HuH-7.5 (cell line): ENCODE data around the gene PAX2.

Source experiments
- DNase-seq: peaks from one replicate; pipeline ENCODE4 v3.0.0; 2011; ENCODE audit warnings: low spot score

PAX2 gene

DNA sequence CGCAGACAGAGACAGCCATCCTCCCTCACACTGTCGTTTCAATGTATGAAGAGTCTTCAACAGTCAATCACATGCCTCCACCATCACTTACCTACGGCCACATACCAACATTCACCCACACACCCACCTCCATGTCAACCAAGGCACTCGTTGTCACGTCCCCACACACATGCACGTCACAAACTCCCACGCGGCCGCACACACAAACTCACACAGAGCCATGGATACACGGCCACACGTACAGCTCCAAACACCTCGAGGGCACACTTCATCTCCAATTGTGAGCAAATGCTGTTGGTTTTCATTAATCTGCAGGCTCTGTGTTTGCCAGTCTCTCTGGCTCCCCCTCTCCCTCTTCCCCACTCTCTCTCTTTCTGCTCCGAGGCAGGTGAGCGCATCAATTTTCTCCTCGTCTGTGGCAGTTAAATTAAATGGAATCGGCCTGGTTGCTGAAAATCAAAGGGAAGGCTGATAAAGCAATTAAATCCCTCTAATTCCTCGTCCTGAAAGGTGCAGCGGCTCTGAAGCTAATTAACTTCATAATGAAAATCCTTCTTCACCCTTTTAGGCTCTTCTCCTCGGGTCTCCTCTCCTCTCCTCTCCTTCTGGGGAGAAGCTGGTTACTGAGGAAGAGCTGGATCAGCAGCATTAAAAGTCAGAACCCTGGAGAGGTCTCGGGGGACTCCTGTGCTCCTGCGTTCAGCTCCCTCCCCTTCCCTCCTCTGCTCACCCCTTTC lies 113.5 kb downstream of the PAX2 start:
- no peak for DNase-seq

DNA sequence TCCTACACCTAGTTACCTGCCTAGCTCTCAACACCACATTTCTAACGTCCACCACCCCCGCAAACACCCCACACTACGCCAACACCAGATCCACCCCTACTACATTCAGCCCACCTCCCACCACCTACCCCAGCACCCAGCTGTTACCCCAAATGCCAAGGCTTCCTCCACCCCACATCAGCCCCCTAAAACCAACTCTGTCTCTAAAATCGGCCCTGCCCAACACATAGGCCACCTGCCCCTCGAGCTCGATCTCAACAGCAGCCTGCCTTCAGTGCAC lies 114.0 kb downstream of the PAX2 start:
- DNase-seq, result no peak

DNA sequence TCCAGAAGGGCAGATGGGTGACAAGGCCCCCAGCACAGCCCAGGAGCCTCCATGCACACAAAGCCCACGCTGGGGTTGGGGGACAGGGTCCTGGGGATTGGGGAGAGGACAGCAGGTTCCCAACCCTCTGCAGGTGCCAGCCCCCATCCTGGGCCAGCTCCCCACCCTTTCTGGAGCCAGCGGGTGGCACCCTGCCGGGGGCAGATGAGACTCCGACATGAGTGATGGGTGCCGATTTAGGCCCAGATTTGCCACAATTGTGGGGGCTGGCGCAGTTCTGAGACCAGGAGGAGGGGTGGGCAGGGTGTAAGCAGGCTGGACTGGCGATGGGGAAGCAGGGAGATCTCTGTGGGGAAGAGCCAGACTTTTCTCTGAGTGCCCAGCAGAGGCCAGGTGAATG lies 118.1 kb downstream of the PAX2 start:
- no peak for DNase-seq

DNA sequence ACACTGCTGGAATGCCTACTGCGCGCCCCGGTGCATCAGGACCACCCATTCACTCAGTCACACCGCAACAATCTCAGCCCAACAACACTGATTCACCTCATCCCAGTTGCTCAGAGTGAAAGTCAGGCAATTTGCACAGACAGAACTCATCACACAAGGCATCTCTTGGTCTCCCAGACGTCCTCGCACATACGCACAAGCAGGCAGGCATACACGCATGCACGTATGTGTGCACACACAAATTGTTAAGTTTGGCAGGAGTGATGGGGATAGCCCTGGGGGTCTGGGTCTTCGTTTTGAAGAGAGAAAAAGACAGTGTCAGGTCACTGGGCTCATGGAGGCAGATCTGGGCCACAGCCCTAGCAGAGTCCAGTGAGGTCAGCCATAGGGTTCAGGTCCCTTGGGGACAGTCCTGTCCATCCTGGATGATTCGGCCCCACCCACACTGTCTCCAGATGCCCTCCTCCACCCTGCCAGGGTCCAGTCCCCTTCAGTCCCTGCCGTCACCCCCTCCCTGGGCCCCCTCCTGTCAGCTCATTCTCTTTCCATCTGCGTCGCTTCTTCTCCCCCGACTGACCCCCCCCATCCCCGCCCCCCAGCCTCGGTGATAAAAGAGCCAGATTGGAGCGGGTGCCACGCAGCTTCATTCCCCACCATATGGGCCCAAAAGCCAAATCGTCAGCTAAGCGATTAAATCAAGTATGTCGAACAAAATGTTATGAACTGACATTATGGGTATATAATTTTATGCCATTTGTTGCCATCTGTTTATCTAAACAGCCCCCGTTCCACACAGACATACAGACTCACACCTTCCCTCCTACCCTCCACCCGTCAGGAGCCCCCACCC lies 118.9 kb downstream of the PAX2 start:
- DNase-seq, result no peak

DNA sequence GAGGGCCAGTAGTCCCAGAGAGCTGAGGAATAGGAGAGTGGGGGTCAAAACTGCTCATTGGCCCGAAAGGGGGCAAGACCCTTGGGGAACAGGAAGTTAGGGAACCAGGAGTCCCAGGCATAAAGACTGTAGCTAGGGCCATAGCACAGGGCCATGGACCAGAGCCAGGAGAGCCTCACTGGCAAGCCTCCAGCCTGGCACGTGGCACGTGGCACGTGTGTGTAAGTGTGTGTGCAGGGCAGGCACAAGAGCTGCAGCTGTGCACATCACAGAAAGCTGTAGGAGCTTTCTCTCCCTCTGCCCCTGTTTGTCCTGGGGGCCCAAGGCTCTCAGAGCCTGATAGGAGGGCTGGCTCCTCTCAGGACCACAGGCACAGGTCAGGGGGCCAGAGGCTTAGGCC lies 119.6 kb downstream of the PAX2 start:
- DNase-seq, result no peak

DNA sequence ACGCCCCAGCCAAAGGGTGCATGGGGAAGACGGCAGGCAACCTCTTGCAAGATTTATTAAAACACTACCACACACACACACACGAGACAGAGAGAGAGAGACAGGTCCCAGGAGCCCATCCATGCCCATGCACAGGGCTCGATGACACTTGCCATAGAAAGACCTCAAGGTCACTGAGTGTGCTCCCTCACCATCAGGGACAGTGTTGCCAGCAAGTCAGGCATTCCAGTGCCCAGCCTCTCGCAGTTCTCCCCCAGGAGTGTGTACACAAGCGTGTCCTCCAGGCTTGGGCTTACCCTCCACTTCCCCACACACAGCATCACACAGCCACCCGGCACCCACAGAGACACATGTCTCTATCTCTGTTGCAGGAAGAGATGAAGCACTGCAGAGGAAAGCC lies 120.6 kb downstream of the PAX2 start:
- no peak for DNase-seq

DNA sequence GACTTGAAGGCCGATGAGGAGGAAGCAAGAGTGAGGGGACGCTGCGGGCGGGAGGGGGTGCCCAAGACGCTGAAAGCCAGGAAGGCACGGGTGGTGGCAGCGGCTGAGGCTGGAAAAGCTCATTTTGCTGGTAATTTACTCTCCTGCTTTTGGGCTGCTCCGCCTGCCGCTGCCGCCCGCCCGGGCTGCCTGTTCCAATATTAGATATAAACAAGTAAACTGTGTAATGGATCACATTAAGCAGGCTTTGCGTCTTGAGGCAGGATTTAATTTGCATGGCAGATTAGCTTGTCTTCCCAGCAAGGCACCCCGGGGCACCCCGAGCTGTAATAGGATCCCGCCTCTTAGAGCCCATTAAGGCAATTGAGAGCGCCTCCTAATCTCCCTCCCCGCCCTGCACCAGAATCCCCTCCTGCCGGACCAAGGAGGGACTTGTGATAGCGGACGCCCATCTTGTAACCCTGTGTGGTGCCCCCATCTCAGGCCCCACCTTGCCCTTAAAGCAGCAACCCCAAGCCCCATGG lies 121.3 kb downstream of the PAX2 start:
- no peak for DNase-seq

DNA sequence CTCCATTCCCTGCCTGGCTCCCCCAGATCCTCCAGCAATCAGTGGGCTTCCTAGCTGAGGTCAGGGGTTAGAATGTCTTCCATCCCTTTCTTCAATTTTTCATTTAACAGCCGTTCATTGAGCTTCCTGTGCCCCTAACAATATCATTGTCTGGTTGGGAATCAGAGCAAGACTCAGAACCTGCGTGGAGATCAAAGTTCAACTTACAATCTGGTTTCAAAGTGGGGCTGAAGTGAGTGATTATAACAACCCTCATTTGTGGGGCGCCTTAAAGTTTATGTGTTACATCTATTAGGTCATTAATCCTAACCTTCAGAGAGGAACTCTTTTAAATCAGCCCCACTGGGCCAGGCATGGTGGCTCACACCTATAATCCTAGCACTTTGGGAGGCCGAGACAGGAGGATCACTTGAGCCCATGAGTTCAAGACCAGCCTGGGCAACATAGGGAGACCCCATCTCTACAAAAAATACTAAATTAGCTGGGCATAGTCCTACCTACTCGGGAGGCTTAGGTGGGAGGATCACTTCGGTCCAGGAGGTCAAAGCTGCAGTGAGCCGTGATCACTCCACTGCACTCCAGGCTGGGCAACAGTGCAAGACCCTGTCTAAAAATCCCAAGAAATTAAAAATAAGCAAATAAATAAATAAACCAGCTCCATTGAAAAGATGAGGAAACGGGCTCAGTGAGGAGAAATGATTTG lies 122.0 kb downstream of the PAX2 start:
- DNase-seq, result no peak

DNA sequence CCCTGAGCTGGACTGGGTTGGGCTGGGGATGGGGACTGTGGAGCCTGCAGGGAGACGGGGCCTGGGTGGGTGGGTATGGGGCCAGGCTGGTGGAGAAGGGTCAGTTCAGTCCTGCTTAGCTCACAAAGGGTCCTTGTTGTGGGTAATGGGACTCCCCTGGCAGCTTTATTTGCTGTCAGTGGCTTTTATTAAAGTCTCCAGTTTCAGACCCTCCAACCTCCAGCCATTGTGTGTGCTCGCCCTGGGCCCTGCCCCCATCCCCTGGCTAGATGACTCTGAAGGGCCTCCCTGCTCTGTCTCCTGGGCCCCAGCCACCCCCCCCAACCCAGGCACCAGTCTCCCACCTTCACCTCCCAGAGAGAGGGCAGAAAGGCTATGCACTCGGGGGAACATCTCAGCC lies 123.0 kb downstream of the PAX2 start:
- DNase-seq, result no peak

DNA sequence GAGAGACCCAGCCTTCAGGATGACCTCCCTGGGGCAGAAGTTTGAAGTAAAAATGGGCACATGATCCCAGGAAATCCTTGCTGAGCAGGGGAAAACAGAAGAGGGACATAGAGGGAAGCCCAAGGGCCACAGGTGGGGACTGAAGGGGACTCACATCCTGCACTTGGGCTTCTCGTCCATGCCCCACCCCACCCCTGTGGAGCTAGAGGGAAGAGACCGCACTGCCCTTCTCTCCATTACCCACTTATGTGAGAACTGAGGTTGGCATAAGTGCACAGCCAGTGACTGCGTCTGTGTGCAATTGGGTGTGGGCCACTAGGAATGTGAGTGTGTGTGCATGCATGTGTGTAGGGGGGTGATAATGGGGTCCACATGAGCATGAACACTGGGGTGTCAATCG lies 124.0 kb downstream of the PAX2 start:
- no peak for DNase-seq

DNA sequence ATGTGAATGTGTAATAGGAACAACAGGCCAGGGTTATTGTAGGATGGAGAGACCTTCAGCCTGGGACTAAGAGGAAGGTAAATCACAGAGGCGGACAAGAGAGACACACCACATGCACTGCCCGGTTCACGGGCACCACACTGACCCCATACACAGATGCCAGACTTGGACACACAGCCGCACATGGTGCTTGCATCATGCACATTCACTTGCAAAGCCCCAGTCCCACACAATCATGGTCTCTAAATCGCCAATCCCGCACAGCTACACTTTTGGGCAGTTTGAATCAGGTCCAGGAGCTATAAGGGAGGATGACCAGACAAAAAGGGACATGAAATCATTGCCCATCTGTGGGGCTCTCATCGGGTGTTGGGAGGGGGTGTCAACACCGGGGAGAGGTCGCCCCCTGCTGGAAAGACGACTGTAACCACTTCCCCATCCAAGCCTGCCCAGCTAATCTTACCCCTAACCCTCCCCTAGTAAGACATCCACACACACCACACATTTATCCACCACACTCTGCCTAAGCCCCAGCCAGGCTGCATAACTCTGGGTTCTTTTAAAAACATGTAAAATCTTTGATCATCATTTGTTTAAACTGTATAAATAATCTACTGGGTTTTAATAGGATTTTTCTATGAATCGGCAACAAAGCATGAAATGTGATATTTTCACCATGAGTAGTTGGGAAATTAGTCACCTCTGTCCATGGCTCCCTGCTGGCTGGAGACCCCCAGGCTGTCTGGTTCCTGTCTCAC lies 126.8 kb downstream of the PAX2 start:
- peak; percentile 87 for DNase-seq

DNA sequence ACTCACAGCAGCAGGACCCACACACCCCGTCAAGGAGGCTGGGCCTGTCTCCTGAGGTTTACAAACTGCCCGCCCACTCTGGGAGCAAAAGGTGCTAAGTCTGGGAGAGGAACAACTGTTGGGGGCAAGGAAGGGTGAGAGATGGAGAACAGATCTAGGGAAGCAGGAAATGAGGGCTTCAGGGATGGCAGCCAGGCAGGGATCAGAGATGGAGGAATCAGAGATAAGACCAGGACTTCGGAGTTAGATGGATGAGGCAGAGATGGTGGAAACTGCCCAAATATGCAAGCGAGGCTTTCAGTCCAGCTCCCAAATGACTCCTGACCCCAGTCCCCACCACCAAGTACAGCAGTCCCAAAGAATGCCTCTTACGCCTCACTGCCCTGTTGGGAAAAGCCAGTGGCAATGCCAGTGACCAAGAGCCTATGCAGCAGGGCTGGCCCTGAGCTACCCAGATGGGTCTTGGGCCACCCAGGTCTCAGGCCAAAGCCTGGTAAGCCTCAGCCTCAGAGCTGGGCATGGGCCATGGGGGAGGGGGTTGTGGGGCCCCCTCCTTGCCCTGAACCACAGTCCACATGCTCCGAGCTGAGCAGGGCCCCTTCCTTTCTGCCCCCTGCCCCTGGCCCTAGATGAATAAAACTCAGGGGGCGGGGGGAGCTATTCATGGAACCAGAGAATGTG lies 127.9 kb downstream of the PAX2 start:
- DNase-seq, result no peak

DNA sequence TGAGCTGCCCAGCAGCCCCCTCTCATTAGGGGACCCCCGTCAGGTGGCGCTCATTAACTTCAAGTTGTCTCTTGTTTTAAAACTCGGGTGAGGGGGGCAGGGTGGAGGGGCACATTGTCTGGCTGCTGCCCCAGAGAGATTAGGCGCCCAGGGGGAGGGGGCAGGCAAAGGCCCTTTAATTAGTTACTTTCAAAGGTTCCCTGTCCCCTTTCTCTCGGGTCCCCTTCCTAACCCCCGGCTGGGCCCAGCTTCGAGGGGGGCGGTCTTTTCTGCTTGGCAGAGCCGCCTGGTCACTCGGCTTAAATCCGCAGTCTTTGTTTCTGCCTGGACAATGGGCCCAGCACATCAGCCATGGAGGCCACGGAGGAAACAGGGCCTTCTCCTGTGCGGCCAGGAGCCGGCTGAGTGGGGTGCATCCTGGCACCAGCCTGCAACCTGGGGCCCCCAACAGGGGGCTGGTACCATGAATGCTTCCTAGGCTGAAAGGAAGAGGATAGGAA lies 128.5 kb downstream of the PAX2 start:
- DNase-seq, result no peak

DNA sequence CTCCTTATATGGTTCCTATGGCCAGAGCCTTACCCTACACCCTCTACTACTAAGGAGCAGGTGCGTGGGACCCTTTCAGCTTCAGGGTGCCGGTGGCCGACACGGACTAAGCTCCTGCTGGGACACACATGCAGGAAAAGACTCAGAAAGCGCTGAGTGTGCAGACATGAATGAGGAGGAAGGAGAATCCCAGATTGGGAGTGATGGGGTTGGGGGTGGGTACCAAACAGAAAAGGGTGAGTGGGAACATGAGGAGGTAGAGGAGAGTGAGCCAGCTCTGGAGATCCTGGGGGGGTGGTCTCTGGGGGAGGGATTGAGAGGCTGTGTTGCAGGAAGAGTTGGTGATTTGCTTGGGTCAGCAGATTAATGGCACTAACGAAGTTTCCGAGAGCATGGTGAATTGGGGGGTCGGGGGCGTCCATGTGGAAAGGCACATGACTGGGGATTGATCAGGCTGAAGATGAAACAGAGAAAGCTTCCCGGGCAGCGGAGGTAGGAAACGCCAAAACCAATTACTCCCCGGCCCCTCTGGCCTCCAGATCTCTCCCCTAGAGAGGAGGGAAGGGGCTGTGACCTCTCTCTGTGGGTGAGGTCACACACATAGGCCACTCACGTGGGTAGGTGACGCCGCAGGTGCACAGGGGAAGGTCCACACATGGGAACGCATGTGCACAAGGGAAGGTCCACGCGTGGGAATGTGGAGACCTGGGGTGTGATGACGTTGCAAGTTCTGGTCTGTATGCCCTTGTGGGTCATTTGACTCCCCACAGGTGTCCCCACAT lies 129.5 kb downstream of the PAX2 start:
- DNase-seq, result no peak

DNA sequence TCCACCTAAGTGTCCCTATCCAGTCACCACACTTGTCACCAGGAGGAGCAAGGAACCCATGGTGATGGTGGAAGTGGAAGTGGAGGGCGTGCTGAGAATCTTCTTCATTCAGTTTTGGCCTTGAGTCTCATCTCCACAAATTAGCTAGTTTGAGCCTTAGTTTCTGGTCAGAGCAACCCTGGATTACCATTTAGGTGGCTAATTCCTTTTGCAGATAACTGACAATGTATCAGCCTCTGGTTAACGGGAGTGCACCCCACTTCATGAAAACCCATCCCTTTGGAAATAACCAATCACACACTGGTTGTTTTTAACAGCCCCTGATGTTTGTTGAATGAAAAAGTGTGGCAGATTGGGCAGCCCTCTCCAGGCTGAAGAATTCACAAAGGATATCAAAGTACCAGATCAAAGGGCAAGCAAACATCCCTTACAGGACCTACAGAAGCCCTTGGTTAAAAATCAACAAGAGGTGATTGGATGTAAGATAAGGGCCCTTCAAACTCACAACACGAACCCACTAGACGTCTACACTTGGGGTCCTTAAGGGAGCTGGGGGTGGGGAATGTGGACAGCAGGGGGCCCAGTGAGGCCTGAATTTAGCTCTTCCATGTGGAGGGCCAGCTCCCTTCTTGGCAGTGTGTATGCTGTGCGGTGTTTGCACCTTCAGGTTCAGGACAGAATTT lies 130.2 kb downstream of the PAX2 start:
- no peak for DNase-seq

DNA sequence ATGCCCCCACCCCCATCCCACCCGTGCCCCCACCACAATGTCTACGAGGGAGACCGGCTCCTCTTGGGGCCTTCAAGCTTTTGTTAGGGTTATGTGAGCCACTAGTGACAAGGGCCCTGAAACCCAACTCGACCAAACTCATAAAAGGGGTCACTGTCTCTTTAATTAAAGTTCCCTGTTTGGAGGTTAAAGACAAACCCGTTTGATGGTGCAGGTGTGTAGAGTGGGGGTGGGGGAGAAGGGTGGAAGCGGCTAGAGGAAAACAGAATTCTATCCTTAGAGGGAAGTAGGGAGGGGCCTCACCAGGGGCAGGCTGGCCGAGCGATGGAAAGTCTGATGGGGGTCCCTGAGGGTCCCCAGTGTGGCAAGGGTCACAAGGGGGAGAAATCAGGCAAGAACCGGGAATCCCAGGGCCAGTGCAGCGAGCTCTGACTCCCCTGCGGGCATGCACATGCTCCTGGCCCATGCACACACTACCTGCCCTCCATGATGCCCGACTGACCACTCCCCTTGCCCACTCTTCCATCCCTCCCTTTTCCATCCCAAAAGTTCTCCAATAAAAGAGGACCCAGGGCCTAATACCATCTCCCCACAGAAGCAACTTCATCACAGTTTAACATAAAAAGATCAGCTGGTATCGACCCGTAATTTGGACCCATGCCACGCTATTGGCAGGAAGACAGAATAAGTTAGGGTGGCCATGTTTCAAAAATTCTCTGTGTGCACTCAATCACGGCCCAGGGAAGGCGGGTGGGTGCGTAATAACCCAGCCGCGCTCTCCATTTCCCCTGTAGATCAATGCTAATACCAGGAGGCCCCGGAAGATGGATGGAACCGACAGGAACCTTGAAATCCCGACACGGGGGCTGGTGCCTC lies 131.4 kb downstream of the PAX2 start:
- DNase-seq, result no peak

DNA sequence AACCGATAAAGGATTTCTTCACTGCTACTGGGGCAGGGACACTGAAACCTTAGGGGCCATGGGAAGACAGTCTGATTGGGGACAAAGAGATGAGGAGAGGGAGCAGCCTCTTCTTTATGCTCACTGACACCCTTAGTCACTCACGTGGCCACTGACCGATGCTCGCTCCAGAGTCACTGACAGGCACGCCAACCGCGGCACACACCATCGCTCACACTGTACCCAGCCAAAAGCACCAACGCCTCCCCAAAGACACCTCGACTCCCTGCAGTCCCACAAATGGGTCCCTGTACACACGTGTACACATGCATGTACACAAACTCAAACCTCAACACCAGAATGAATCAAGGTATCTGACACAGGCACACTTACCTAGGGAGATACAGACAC lies 132.1 kb downstream of the PAX2 start:
- no peak for DNase-seq

DNA sequence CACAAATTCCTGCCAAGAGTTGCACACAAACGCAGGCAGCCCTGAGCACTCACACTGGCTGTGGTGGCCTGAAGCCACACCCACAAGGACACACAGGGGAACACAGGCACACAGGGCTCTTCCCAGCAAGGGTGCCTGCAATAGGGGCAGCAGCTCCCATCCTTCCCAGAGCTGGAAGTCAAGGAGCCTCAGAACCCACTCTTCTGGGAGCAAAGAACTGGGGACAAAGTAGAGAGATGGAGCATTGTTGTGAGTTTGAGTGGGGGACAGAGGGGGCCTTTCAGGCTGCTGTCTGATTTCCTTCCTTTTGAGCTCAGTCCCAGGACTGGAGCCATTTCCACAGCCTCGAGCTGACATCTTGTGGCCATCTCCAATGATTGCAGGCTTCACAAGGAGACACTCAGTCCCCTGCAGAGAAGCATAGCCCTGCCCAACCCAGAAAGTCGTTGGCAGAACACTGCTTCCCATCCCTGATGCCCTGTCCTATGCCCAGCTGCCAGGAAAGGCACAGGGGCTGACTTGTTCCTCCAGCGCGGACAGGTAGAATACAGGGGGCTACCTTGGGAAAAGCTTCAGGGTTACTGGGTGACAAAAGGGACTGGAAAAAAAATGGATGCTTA lies 133.0 kb downstream of the PAX2 start:
- DNase-seq, result peak; percentile 82
